Endothelial cell of umbilical vein (primary cell): ENCODE data around the gene CRY1.
A peak's percentile ranks its signal among the peaks of the same experiment; 100 is the strongest.

Experiments
- CTCF ChIP-seq, 2 donors: IDR thresholded peaks; 1 replicate in 1 of 2; 2 replicates in 1 of 2; pipeline ENCODE4 v1.5.1; 2011; ENCODE audit warnings: low read length in 2 of 2, mild to moderate bottlenecking in 2 of 2, moderate library complexity in 2 of 2, control low read depth in 1 of 2, inconsistent platforms in 1 of 2, low read depth in 1 of 2; ENCODE audit not compliant: insufficient read depth in 1 of 2; ENCODE audit errors: extremely low read depth in 1 of 2
- EZH2 ChIP-seq: IDR thresholded peaks from 2 replicates; pipeline ENCODE4 v1.6.1; 2012; ENCODE audit warnings: borderline replicate concordance, low read depth, mild to moderate bottlenecking, moderate library complexity, low read length, inconsistent platforms; ENCODE audit not compliant: severe bottlenecking
- GATA2 ChIP-seq: IDR thresholded peaks from 2 replicates; pipeline ENCODE4 v1.7.0; 2011; ENCODE audit warnings: low read depth, mild to moderate bottlenecking, moderate library complexity, mixed read lengths, low read length; ENCODE audit not compliant: insufficient read length, insufficient read depth
- MAX ChIP-seq: IDR thresholded peaks from 2 replicates; pipeline ENCODE4 v1.6.1; 2011; ENCODE audit not compliant: insufficient read depth, insufficient read length
- POLR2A ChIP-seq: IDR thresholded peaks from 2 replicates; pipeline ENCODE4 v1.6.1; 2012; ENCODE audit warnings: low read depth, mild to moderate bottlenecking, control low read depth, low read length
- POLR2AphosphoS5 ChIP-seq: IDR thresholded peaks from 2 replicates; pipeline ENCODE4 v1.6.1; 2012; ENCODE audit warnings: low read depth, mild to moderate bottlenecking, control low read depth, low read length, moderate library complexity; ENCODE audit not compliant: insufficient read depth

DNA sequence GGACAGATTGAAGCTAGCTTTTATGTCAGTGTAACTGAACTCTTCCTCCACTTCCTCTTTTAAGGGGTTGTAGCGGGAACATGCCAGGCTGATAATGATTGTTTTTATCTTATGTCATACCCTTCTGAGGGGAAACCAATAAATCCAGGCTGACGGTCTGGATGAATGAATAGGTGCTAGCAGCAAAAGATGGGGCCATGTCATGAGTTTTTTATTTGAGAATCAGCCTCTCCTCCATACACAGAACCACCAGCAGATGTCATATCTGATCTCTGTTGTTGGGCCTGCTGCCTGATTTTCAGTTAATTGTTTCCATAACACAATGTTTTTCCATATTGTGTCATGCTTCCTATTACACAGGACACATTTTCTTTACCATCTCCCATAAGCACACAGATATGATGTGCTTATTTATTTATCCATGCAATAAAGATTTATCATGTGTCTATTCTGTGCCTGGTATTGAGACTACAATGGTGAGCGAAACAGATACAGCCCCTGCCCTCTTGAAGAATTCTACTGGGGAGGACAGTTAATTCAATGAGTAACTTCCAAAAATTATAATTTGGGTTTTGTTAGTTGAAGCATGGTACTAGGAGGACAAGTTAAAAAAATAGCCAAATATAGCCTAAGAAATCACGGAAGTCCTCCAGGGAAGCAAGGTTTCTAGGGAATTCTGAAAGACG lies 33.6 kb upstream of the CRY1 start:
- TF ChIP-seq CTCF (IDR thresholded peaks at IDR 0.05; ENCODE audit: extremely low read depth in 1 of 2, insufficient read depth in 1 of 2, low read depth in 1 of 2, low read length in 2 of 2) (peak; percentile 19 to 29), POLR2AphosphoS5 (no peak), POLR2A (no peak), GATA2 (no peak), EZH2 (no peak), MAX (no peak)
